NCI-H82 treated with DMSO at 0.1 percent for 48 hours (cell line): ENCODE measurements around the gene TCERG1L.

Source experiments
- DNase-seq: peaks from one replicate; lab custom pipeline; 2025; ENCODE audit not compliant: unreplicated experiment; lab: John Stamatoyannopoulos, UW

Gene TCERG1L

DNA sequence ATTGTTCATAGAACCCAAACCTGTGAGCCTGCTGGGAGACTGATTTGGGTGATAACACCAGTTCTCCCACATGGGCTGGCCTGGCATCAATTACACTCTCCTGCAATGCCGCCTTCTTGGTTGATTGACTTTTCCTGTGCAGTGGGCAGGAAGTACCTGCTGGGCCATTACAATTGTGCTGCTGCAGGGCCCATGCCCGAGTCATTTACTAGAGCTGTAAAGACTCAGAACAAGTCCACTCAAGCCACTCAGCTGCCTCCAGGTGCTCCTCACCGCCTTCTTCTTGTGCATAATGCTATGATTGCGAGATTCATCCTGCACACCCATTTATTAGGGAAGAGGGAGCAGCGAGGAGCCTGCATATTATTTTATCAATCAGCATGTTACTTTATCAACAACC lies 264.0 kb downstream of the TCERG1L start:
- DNase-seq, result no peak

DNA sequence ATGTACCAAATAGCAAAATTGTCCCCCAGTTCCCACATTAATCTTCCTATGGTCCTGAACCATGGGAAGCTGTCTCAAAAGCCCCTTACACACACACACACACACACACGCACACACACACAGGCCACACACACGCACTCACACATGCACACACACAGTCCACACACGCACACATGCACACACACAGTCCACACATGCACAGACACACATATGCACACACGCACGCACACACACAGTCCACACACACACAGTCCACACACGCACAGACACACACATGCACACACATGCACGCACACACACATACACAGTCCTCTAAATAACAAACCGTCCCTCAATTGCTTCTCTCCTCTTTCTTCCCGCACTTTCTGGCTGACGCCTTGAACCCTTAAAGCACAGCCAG lies 265.3 kb downstream of the TCERG1L start:
- DNase-seq, result no peak

DNA sequence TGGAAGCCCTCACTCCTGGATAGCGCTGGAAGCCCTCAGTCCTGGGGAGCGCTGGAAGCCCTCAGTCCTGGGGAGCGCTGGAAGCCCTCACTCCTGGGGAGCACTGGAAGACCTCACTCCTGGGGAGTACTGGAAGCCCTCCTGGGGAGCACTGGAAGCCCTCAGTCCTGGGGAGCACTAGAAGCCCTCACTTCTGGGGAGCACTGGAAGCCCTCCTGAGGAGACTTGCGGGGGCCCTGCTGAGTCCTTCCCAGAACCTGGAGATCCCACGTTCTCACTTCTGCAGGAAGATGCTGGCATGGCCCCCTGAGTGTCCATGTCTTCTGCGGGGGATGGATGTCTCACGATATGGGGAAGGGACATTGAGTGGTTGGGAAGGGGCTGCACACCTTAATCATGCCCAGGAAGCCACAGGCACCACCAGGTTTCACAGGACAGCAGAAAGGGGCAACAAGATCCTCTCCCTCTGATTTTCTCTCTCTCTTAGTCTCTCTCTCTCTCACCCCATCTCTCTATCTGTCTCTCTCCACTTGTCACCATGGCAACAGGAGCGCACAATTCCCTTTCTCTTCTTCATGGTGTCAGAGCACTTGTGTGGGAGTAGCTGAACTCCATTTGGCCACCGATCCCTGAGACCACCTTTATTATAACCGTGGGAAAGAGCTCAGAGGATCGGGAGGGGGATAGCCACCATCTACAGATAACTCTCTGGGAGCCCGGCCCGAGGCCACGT lies 267.0 kb downstream of the TCERG1L start:
- no peak for DNase-seq

DNA sequence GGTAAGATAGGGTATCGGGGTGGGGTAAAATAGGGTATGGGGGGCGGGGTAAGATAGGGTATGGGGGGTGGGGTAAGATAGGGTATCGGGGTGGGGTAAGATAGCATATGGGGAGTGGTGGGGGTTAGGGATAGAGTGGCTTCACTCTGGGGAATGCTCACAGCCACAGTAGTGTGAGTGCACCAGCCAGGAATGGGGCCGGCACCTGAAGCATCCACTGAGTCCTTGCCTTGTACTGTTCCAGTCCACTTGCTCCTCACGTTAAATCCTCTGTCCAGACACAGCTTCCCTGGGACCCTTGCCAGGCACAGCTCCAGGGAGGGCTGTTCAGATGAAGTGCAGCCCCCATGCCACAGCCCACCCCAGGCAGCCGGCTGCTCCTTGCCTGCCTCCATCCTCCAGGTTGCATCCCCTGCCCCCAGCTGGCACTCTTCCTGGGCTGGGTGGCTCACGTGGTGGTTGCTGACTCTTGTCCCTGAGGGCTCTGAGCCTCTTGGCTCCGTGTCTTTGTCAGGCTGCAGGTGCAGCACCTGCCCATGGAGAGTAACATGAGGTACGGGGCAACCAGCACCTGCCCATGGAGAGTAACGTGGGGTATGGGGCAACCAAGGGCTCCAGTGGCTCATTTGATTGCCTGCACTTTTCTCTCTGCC lies 268.4 kb downstream of the TCERG1L start:
- DNase-seq, result no peak
